Activated naive CD4-positive, alpha-beta T cell treated with anti-CD3 and anti-CD28 coated beads, Interleukin-2, amount 50 U/mL, for 16 hours (primary cell): ENCODE measurements around the gene PHKG2.
"Not testable (repeated sequence)": the region's sequence is repeated elsewhere in the genome, so short reads cannot be mapped to it uniquely, and the experiment has no call there.

ENCODE experiments used
- DNase-seq: peaks from one replicate; pipeline ENCODE4 v3.0.0-alpha.2; 2020

Gene PHKG2, protein sequence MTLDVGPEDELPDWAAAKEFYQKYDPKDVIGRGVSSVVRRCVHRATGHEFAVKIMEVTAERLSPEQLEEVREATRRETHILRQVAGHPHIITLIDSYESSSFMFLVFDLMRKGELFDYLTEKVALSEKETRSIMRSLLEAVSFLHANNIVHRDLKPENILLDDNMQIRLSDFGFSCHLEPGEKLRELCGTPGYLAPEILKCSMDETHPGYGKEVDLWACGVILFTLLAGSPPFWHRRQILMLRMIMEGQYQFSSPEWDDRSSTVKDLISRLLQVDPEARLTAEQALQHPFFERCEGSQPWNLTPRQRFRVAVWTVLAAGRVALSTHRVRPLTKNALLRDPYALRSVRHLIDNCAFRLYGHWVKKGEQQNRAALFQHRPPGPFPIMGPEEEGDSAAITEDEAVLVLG

GRCh38 chr16:30747799-30748633 is at the start of gene PHKG2:
TSS of gene PHKG2 (plus strand) at chr16:30748425. CDS start at chr16:30748821, 396 bp downstream.
- DNase-seq: peak; percentile 97

DNA sequence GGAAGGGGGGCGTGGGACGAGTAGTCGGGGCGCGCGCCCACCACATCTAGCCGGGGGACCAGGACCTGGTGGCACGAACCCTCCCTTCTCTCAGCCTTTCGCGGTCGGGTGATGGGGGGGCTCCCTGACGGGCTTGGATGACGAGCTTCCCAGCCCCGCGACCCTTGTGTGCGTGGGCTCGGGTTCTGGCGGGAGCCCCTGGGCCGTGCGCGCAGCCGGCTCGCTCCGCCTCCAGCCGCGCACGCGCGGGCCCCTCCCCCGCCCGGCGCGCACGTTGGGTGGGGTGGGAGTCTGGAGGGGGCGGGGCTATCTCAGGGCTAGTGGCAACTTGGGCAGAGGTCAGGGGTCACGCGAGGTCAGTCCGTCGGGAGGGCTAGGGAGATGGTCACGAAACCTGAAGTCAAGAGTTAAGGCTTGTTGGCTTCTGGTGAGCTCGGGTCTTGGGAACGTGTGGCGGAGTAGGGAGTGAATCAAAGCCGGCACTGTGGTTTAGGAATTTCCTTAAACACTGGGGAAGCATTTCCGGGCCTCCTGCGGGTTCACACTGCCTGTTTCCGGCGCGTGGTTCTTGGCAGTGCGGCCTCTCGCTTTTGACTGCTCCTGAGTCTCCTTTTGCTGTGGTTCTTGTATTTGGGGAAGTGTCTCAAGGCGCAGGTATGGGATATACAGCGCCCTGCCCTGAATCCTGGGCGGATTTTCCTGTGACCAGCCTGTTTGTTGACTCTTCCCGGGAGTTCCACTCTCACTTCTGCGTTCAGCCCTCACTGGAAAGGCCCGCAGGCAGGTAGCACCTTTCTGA is 49.2 kb upstream of the PHKG2 start, which contains the start of gene SRCAP:
Gene SRCAP, plus strand, starts transcription at position 356 of the 799 bp plus-strand sequence. CDS start 1,654 bp downstream, outside the sequence.
- DNase-seq: peak; percentile 83

GRCh38 chr16:30699615-30700099 is 48.6 kb upstream of the PHKG2 start:
- DNase-seq: no peak

DNA sequence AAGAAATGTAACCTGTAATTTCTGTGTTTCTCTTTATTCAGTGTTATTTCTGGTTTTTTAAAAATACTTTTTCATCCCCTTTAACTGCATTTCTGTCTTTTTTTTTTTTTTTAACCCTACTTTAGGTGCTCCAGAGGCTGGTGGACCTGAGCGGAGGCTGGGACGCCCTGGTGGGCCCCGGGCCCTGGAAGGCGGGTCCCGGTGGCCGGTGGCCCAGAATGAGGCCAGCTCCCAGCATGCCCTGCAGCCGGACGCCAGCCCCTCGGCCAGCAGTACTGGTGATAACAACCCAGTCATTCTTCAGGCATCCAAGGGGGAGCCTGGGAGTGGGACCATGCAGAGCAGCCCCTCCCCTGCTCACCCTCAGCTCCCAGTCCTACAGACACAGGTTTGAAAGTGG is 47.7 kb upstream of the PHKG2 start:
- no peak for DNase-seq

DNA sequence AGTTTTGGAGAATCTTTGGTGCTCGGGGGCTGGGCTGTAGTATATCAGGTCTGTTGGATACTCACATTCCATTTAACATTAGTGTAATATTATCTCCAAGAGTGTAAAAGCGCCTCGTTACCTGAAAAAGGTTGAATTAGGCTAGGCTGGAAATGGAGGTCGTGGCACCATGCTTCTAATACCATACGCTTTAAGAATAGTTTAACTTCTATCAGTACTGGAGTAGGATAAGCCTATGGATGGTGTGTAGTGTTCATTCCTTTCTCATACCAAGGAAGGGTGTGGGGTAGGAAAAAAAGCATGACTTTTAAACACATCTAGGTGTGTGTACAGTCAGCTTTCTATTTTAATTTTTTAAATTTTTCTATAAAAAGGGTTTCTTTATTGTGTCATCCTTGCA is 47.3 kb upstream of the PHKG2 start:
- no peak for DNase-seq

DNA sequence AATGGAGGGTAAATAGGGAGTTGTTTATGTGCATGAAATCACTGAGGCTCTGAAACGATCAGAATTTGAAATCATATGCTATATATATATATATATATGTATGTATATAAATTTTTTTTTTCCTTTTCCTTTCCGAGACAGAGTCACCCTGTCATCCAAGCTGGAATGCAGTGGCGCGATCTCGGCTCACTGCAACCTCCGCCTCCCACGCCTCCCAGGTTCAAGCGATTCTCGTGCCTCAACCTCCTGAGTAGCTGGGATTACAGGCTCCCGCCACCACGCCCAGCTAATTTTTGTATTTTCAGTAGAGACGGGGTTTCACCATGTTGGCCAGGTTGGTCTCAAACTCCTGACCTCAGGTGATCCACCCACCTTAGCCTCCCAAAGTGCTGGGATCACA is 45.2 kb upstream of the PHKG2 start:
- not testable (repeated sequence) for DNase-seq

GRCh38 chr16:30703971-30704370 is 44.3 kb upstream of the PHKG2 start:
- no peak for DNase-seq

DNA sequence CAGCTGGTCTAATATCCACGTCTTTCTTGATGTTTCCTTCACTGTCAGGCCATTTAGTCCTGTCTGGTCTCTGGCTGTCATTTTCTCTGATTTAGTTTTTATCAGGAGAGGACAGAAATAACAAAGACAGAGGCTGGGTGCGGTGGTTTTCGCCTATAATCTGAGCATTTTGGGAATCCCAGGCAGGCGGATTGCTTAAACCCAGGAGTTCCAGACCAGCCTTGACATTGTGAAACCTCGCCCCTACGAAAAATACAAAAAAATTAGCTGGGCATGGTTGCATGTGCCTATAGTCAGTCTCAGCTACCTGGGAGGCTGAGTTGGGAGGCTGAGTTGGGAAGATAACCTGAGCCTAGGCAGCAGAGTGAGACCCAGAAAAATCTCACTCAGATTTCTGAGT is 42.2 kb upstream of the PHKG2 start:
- DNase-seq: no peak

- no peak for DNase-seq
Observed at GRCh38 chr16:30710971-30711370, 37.3 kb upstream of the PHKG2 start.

- no peak for DNase-seq
Observed at GRCh38 chr16:30711712-30712111, 36.5 kb upstream of the PHKG2 start.

- DNase-seq: peak; percentile 36
Observed at GRCh38 chr16:30715750-30716445, 32.3 kb upstream of the PHKG2 start.

GRCh38 chr16:30720086-30720485 is 28.1 kb upstream of the PHKG2 start:
- no peak for DNase-seq

- no peak for DNase-seq
Observed at GRCh38 chr16:30720694-30721093, 27.5 kb upstream of the PHKG2 start.

DNA sequence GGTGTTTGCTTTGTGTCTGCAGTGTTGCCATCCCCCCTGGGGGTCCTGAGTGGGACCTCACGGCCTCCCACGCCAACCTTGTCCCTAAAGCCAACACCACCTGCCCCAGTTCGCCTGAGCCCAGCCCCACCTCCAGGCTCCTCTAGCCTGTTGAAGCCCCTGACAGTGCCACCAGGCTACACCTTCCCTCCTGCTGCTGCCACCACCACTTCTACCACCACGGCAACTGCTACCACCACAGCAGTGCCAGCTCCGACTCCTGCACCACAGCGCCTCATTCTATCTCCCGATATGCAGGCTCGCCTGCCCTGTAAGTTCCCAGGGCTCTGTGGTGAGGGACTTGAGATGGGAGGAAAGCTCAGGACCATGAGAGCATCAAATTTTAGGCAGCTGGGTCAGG is 27.1 kb upstream of the PHKG2 start:
- DNase-seq: no peak

GRCh38 chr16:30721606-30722005 is 26.6 kb upstream of the PHKG2 start:
- DNase-seq: no peak

- DNase-seq: no peak
Observed at GRCh38 chr16:30722443-30722842, 25.8 kb upstream of the PHKG2 start.

DNA sequence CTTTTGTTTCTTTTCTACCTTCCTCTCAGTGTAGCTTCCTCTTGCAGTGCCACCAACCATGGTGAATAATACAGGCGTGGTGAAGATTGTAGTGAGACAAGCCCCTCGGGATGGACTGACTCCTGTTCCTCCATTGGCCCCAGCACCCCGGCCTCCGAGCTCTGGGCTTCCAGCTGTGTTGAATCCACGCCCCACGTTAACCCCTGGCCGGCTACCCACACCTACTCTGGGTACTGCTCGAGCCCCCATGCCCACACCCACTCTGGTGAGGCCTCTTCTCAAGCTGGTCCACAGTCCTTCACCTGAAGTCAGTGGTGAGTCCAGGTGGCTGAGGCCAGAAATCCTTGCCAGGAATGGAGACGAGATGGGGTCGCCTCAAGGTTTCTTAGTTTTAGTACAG is 25.3 kb upstream of the PHKG2 start:
- DNase-seq: no peak

DNA sequence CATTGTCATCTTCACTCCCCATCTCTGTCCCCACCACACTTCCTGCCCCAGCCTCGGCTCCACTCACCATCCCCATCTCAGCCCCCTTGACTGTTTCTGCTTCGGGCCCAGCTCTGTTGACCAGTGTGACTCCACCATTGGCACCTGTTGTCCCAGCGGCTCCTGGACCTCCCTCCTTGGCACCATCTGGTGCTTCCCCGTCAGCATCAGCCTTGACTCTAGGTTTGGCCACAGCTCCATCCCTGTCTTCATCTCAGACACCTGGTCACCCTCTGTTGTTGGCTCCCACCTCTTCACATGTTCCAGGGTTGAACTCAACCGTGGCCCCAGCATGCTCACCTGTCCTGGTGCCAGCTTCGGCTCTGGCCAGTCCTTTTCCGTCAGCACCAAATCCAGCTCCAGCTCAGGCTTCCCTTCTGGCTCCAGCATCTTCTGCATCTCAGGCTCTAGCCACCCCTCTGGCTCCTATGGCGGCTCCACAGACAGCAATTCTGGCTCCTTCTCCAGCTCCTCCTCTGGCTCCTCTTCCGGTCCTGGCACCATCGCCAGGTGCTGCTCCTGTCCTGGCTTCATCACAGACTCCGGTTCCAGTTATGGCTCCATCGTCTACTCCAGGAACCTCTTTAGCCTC is 24.4 kb upstream of the PHKG2 start:
- no peak for DNase-seq

DNA sequence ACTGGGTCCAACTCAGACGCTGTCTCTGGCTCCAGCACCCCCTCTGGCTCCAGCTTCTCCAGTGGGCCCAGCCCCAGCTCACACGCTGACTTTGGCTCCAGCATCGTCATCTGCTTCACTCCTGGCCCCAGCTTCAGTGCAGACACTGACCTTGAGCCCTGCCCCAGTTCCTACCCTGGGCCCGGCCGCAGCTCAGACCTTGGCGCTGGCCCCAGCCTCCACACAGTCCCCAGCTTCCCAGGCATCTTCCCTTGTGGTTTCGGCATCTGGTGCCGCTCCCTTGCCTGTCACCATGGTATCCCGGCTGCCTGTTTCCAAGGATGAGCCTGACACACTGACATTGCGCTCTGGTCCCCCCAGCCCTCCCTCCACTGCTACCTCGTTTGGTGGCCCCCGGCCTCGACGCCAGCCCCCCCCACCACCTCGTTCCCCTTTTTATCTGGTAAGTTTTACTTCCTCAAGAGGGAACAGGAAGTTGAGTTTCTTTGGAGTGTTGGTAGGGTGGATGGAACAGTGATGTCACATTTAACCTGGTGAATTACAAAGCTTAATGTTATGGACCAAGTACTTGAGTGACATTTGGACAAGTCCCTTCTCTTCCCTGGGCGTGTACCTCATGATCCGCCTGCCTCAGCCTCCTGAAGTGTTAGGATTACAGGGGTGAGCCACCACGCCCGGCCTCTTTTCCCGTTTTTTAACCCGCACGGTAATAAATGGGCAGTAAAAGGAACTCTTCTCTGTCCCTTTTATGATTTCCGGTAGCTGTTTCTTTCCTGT is 23.4 kb upstream of the PHKG2 start:
- DNase-seq: no peak

DNA sequence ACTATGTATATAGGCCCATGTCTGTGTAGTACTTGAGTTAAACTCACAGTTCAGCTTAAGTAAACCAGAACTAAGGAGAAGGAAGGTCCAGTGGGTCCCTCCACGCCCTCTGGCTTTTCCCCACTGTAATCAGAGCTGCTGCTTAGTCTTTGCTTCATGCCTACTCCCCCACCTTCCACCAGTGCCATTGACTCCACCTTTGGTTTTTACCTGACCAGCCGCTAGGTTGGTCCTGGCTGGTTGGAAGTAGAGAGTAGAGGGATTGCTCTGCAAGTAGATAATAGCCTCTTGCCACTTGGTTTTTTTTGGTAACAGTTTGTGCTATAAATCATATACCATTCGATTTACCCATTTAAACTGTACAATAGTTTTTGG is 22.8 kb upstream of the PHKG2 start:
- DNase-seq: no peak

- no peak for DNase-seq
Observed at GRCh38 chr16:30728321-30728720, 19.9 kb upstream of the PHKG2 start.
